OCI-LY1 (cell line): ENCODE measurements around the gene CCDC7.

ENCODE experiments used
- H2AFZ ChIP-seq: fragments of 200-600 bp; sonication (generic), shearing (Covaris generic); 2 replicates; pipeline ENCODE4 v1.6.0; 2014; ENCODE audit warnings: antibody characterized with exemption, mild to moderate bottlenecking, low read length
- H3F3A ChIP-seq: fragments of 200-600 bp; sonication (generic), shearing (Covaris generic); 2 replicates; pipeline ENCODE4 v1.6.0; 2014; ENCODE audit warnings: mild to moderate bottlenecking, antibody characterized with exemption, low read length, moderate library complexity; ENCODE audit not compliant: insufficient read depth
- H3K27ac ChIP-seq: fragments of 200-600 bp; sonication (generic); 2 replicates; pipeline ENCODE4 v1.5.1; 2014; ENCODE audit warnings: low read length, mixed run types, mild to moderate bottlenecking, low read depth; ENCODE audit not compliant: poor library complexity, severe bottlenecking
- H3K27me3 ChIP-seq: fragments of 200-600 bp; sonication (generic); 2 replicates; pipeline ENCODE4 v1.6.0; 2014; ENCODE audit warnings: antibody characterized with exemption, mild to moderate bottlenecking, low read length, moderate library complexity; ENCODE audit not compliant: insufficient read depth
- H3K36me3 ChIP-seq: fragments of 200-600 bp; sonication (generic); 2 replicates; pipeline ENCODE4 v1.6.1; 2014; ENCODE audit warnings: mild to moderate bottlenecking, antibody characterized with exemption, low read length, moderate library complexity, mixed read lengths; ENCODE audit not compliant: insufficient read depth
- H3K4me1 ChIP-seq: fragments of 200-600 bp; sonication (generic); 2 replicates; pipeline ENCODE4 v1.5.1; 2014; ENCODE audit warnings: mild to moderate bottlenecking, low read length, moderate library complexity; ENCODE audit not compliant: insufficient read depth, severe bottlenecking
- H3K4me2 ChIP-seq: fragments of 200-600 bp; sonication (generic), shearing (Covaris generic); 2 replicates; pipeline ENCODE4 v1.6.1; 2014; ENCODE audit warnings: low read length
- H3K4me3 ChIP-seq: fragments of 200-600 bp; sonication (generic); 2 replicates; pipeline ENCODE4 v1.5.1; 2014; ENCODE audit warnings: low read length, low read depth, mild to moderate bottlenecking, mixed read lengths; ENCODE audit not compliant: poor library complexity, severe bottlenecking
- H3K79me2 ChIP-seq: fragments of 200-600 bp; shearing (Covaris generic); 2 replicates; pipeline ENCODE4 v1.6.1; 2016; ENCODE audit warnings: mixed run types, low read length, mixed read lengths; ENCODE audit not compliant: insufficient read depth
- H3K9ac ChIP-seq: fragments of 200-600 bp; sonication (generic), shearing (Covaris generic); 2 replicates; pipeline ENCODE4 v1.6.1; 2014; ENCODE audit warnings: mild to moderate bottlenecking, low read length, mixed read lengths
- H3K9me2 ChIP-seq: fragments of 200-600 bp; sonication (generic), shearing (Covaris generic); 2 replicates; pipeline ENCODE4 v1.6.1; 2014; ENCODE audit warnings: low read depth, mild to moderate bottlenecking, low read length, mixed read lengths
- H3K9me3 ChIP-seq: fragments of 200-600 bp; shearing (Covaris generic); 2 replicates; pipeline ENCODE4 v1.6.1; 2014; ENCODE audit warnings: low read length, mixed read lengths
- H4K20me1 ChIP-seq: fragments of 200-600 bp; sonication (generic), shearing (Covaris generic); 2 replicates; pipeline ENCODE4 v1.6.0; 2016; ENCODE audit warnings: mild to moderate bottlenecking, low read length; ENCODE audit not compliant: insufficient read depth
- CTCF ChIP-seq: fragments of 200-600 bp; sonication (generic), shearing (Covaris generic); IDR thresholded peaks from 2 replicates; pipeline ENCODE4 v1.5.1; 2017; ENCODE audit warnings: mild to moderate bottlenecking, antibody characterized with exemption, low read length, moderate library complexity, mixed read lengths
- EZH2 ChIP-seq: fragments of 200-600 bp; sonication (generic), shearing (Covaris generic); IDR thresholded peaks from 2 replicates; pipeline ENCODE4 v1.8.0; 2017; ENCODE audit warnings: borderline replicate concordance, mixed run types, mild to moderate bottlenecking, antibody characterized with exemption, low read length, moderate library complexity, mixed read lengths

Gene CCDC7

GRCh38 chr10:32713560-32713959 lies 267.6 kb downstream of the CCDC7 start:
- no peak overlapping the region for H3K4me3 ChIP-seq
- no peak overlapping the region for H2AFZ ChIP-seq
- no peaks in the 10 kb centered on the region for H3F3A ChIP-seq
- H3K9me2 ChIP-seq = no peaks in the 10 kb centered on the region
- no peak overlapping the region for H3K27ac ChIP-seq
- H3K9ac ChIP-seq = no peak overlapping the region
- no peaks in the 10 kb centered on the region for H3K27me3 ChIP-seq
- no peaks in the 10 kb centered on the region for H3K36me3 ChIP-seq
- H3K79me2 ChIP-seq = no peaks in the 10 kb centered on the region
- no peaks in the 10 kb centered on the region for H4K20me1 ChIP-seq
- no peaks in the 10 kb centered on the region for H3K4me1 ChIP-seq
- H3K9me3 ChIP-seq = no peaks in the 10 kb centered on the region
- peak; percentile 31; the same call in 1 of the 2 replicates for TF ChIP-seq CTCF
- no peak for TF ChIP-seq EZH2
- H3K4me2 ChIP-seq = no peak overlapping the region

GRCh38 chr10:32731527-32731926 lies 285.6 kb downstream of the CCDC7 start:
- TF ChIP-seq EZH2 = no peak
- TF ChIP-seq CTCF = no peak
- H3K9me2 ChIP-seq = no peaks in the 10 kb centered on the region
- H3K4me3 ChIP-seq = no peak overlapping the region
- H3K27ac ChIP-seq = no peak overlapping the region
- no peak overlapping the region for H3K4me2 ChIP-seq
- H3K27me3 ChIP-seq = no peaks in the 10 kb centered on the region
- H3K9ac ChIP-seq = no peak overlapping the region
- no peaks in the 10 kb centered on the region for H3K36me3 ChIP-seq
- no peaks in the 10 kb centered on the region for H3K4me1 ChIP-seq
- no peaks in the 10 kb centered on the region for H4K20me1 ChIP-seq
- H3F3A ChIP-seq = no peaks in the 10 kb centered on the region
- no peak overlapping the region for H2AFZ ChIP-seq
- H3K79me2 ChIP-seq = no peaks in the 10 kb centered on the region
- H3K9me3 ChIP-seq = no peaks in the 10 kb centered on the region

GRCh38 chr10:32738958-32739357 lies 293.0 kb downstream of the CCDC7 start:
- TF ChIP-seq CTCF = no peak
- TF ChIP-seq EZH2 = no peak
- Histone ChIP-seq H3K36me3 (no peaks in the 10 kb centered on the region), H3K9ac (no peak overlapping the region), H2AFZ (no peak overlapping the region; the same call in 1 of the 2 replicates), H3K4me2 (no peak overlapping the region), H3K9me2 (no peaks in the 10 kb centered on the region), H3K4me3 (no peak overlapping the region), H3K27me3 (no peaks in the 10 kb centered on the region), H3K27ac (no peak overlapping the region), H3F3A (no peaks in the 10 kb centered on the region), H4K20me1 (no peaks in the 10 kb centered on the region), H3K9me3 (no peaks in the 10 kb centered on the region), H3K79me2 (no peaks in the 10 kb centered on the region), H3K4me1 (no peaks in the 10 kb centered on the region)
